ACC112 (cell line): ENCODE results near the gene FLNB.

Source experiments
- H2AFZ ChIP-seq: fragments of 200-600 bp; sonication (generic); one replicate; pipeline ENCODE4 v1.6.0; 2017; ENCODE audit warnings: antibody characterized with exemption, low read length; ENCODE audit not compliant: unreplicated experiment
- H3K27ac ChIP-seq: fragments of 200-600 bp; sonication (generic); 2 replicates; pipeline ENCODE4 v1.5.1; 2014; ENCODE audit warnings: low read depth, mild to moderate bottlenecking, antibody characterized with exemption, low read length, moderate library complexity
- H3K27me3 ChIP-seq: fragments of 200-600 bp; sonication (generic); 2 replicates; pipeline ENCODE4 v1.6.1; 2014; ENCODE audit warnings: mild to moderate bottlenecking, antibody characterized with exemption, low read length, moderate library complexity, mixed read lengths; ENCODE audit not compliant: insufficient read depth
- H3K36me3 ChIP-seq: fragments of 200-600 bp; sonication (generic); 2 replicates; pipeline ENCODE4 v1.6.1; 2016; ENCODE audit warnings: mild to moderate bottlenecking, antibody characterized with exemption, low read length, moderate library complexity, mixed read lengths; ENCODE audit not compliant: insufficient read depth
- H3K4me1 ChIP-seq: fragments of 200-600 bp; sonication (generic); one replicate; pipeline ENCODE4 v1.6.1; 2016; ENCODE audit warnings: low read length, mixed read lengths; ENCODE audit not compliant: insufficient read depth, unreplicated experiment, control insufficient read depth
- H3K4me3 ChIP-seq: fragments of 200-600 bp; sonication (generic); 2 replicates; pipeline ENCODE4 v1.5.1; 2014; ENCODE audit warnings: mild to moderate bottlenecking, low read depth, low read length
- H3K79me2 ChIP-seq: fragments of 200-600 bp; sonication (generic); one replicate; pipeline ENCODE4 v1.6.0; 2016; ENCODE audit warnings: low read length; ENCODE audit not compliant: control insufficient read depth, unreplicated experiment, insufficient read depth

FLNB gene

GRCh38 chr3:58167431-58168351 lies 159.5 kb downstream of the FLNB start:
- Histone ChIP-seq H3K36me3 (peaks cover 20% of the 10 kb centered on the region; the same call in 1 of the 2 replicates), H3K4me3 (no peak overlapping the region), H3K27me3 (no peaks in the 10 kb centered on the region), H3K79me2 (no peaks in the 10 kb centered on the region), H2AFZ (no peak overlapping the region), H3K27ac (peak overlapping the region; percentile 9; the same call in 1 of the 2 replicates), H3K4me1 (peaks cover 31% of the 10 kb centered on the region)

- H3K36me3 ChIP-seq = peaks cover 13% of the 10 kb centered on the region; the same call in 1 of the 2 replicates
- no peak overlapping the region; the same call in 1 of the 2 replicates for H3K27ac ChIP-seq
- no peak overlapping the region for H3K4me3 ChIP-seq
- H3K27me3 ChIP-seq = no peaks in the 10 kb centered on the region
- H3K79me2 ChIP-seq = no peaks in the 10 kb centered on the region
- H2AFZ ChIP-seq = no peak overlapping the region
- peaks cover 23% of the 10 kb centered on the region for H3K4me1 ChIP-seq
Observed at GRCh38 chr3:58168498-58168897, 160.3 kb downstream of the FLNB start.

GRCh38 chr3:58169371-58169770 lies 161.1 kb downstream of the FLNB start:
- Histone ChIP-seq H2AFZ (no peak overlapping the region), H3K4me3 (no peak overlapping the region), H3K27ac (no peak overlapping the region), H3K27me3 (no peaks in the 10 kb centered on the region), H3K36me3 (peaks cover 13% of the 10 kb centered on the region; the same call in 1 of the 2 replicates), H3K4me1 (peaks cover 15% of the 10 kb centered on the region), H3K79me2 (no peaks in the 10 kb centered on the region)

GRCh38 chr3:58170376-58170775 lies 162.2 kb downstream of the FLNB start:
- no peak overlapping the region for H3K27ac ChIP-seq
- H3K27me3 ChIP-seq = no peaks in the 10 kb centered on the region
- H3K36me3 ChIP-seq = 0 out of 2 replicates have a peak, but pooled peaks cover 8% of the 10 kb centered on the region
- no peaks in the 10 kb centered on the region for H3K79me2 ChIP-seq
- no peak overlapping the region for H3K4me3 ChIP-seq
- H3K4me1 ChIP-seq = peaks cover 15% of the 10 kb centered on the region
- no peak overlapping the region for H2AFZ ChIP-seq

DNA sequence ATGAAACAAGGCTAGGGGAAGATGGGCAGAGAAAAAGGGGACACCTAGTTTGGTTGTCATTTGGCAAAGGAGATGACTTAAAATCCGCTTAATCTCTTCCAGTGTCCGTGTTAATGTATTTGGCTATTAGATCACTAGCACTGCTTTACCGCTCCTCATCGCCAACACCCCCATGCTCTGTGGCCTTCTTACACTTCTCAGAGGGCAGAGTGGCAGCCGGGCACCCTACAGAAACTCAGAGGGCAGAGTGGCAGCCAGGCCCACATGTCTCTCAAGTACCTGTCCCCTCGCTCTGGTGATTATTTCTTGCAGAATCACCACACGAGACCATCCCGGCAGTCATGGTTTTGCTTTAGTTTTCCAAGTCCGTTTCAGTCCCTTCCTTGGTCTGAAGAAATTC lies 162.9 kb downstream of the FLNB start:
- H3K36me3 ChIP-seq = 0 out of 2 replicates have a peak, but pooled peaks cover 8% of the 10 kb centered on the region
- peaks cover 20% of the 10 kb centered on the region for H3K4me1 ChIP-seq
- no peak overlapping the region for H2AFZ ChIP-seq
- H3K27ac ChIP-seq = no peak overlapping the region
- H3K79me2 ChIP-seq = no peaks in the 10 kb centered on the region
- H3K27me3 ChIP-seq = no peaks in the 10 kb centered on the region
- no peak overlapping the region for H3K4me3 ChIP-seq

- no peaks in the 10 kb centered on the region for H3K27me3 ChIP-seq
- no peak overlapping the region for H3K4me3 ChIP-seq
- H3K36me3 ChIP-seq = 0 out of 2 replicates have a peak, but pooled peaks cover 8% of the 10 kb centered on the region
- H2AFZ ChIP-seq = no peak overlapping the region
- no peaks in the 10 kb centered on the region for H3K79me2 ChIP-seq
- H3K4me1 ChIP-seq = peaks cover 12% of the 10 kb centered on the region
- no peak overlapping the region for H3K27ac ChIP-seq
Observed at GRCh38 chr3:58173029-58173668, 164.9 kb downstream of the FLNB start.

- H3K79me2 ChIP-seq = no peaks in the 10 kb centered on the region
- no peak overlapping the region for H3K4me3 ChIP-seq
- no peak overlapping the region for H2AFZ ChIP-seq
- H3K36me3 ChIP-seq = 0 out of 2 replicates have a peak, but pooled peaks cover 2% of the 10 kb centered on the region
- H3K27me3 ChIP-seq = no peaks in the 10 kb centered on the region
- peaks cover 10% of the 10 kb centered on the region for H3K4me1 ChIP-seq
- H3K27ac ChIP-seq = no peak overlapping the region
Observed at GRCh38 chr3:58173669-58174398, 165.6 kb downstream of the FLNB start.

DNA sequence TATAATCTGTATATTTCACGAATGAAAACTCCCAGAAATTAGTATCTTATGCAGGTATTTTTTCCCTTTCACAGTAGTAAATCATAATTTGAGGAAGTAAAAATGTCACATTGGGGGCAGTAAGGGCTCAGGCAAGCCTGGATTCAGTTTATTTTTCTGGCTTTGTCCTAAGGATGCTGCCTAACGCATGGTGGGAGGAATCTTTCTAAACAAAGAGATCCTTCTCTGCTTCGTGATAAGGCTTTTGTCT lies 166.9 kb downstream of the FLNB start:
- H3K79me2 ChIP-seq = no peaks in the 10 kb centered on the region
- H3K27me3 ChIP-seq = no peaks in the 10 kb centered on the region
- no peak overlapping the region for H2AFZ ChIP-seq
- H3K36me3 ChIP-seq = no peaks in the 10 kb centered on the region
- H3K4me3 ChIP-seq = no peak overlapping the region
- peaks cover 10% of the 10 kb centered on the region for H3K4me1 ChIP-seq
- H3K27ac ChIP-seq = 0 out of 2 replicates have a peak overlapping the region, but pooled peaks have one; percentile 18

- Histone ChIP-seq H3K4me1 (peaks cover 10% of the 10 kb centered on the region), H3K79me2 (no peaks in the 10 kb centered on the region), H3K36me3 (no peaks in the 10 kb centered on the region), H3K27ac (0 out of 2 replicates have a peak overlapping the region, but pooled peaks have one; percentile 18), H3K4me3 (no peak overlapping the region), H2AFZ (peak overlapping the region; percentile 13), H3K27me3 (no peaks in the 10 kb centered on the region)
Observed at GRCh38 chr3:58175437-58176184, 167.4 kb downstream of the FLNB start.

DNA sequence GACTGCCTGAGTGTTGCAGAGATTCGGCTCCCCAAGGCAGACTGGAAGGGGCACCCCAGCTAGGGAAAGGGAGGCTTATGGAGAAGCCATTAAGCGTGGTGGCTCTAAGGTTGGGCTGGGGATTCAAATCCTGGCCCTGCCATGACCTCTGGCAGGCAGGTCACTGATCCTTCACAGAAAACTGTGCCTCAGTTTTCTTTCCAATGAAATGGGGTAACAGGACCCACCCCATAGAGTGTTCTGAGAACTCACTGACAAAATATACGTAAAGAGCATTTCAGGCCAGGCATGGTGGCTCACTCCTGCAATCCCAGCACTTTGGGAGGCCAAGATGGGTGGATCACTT lies 167.9 kb downstream of the FLNB start:
- Histone ChIP-seq H3K4me3 (no peak overlapping the region), H3K27me3 (no peaks in the 10 kb centered on the region), H3K79me2 (no peaks in the 10 kb centered on the region), H3K4me1 (peaks cover 10% of the 10 kb centered on the region), H2AFZ (no peak overlapping the region), H3K36me3 (no peaks in the 10 kb centered on the region), H3K27ac (no peak overlapping the region)
